Neural cell (in vitro differentiated cells): ENCODE data around the gene STARD7. TPM values are rescaled to one million over a fixed set of nuclear protein-coding genes. Genes with fewer than 3 reads are reported as not detected.

Source experiments
- H2AFZ ChIP-seq: fragments of 200-600, 300-800 bp; sonication (generic), shearing (Covaris generic); 2 replicates; pipeline ENCODE4 v1.6.0; 2014; ENCODE audit warnings: low read depth, mild to moderate bottlenecking, antibody characterized with exemption, low read length, moderate library complexity
- H3F3A ChIP-seq: fragments of 200-600 bp; shearing (Covaris generic); 2 replicates; pipeline ENCODE4 v1.6.1; 2016; ENCODE audit warnings: mild to moderate bottlenecking, moderate library complexity, mixed read lengths, antibody characterized with exemption, low read length; ENCODE audit not compliant: insufficient read depth, poor library complexity, severe bottlenecking
- H3K27ac ChIP-seq: fragments of 200-600, 300-800 bp; sonication (generic), shearing (Covaris generic); 2 replicates; pipeline ENCODE4 v1.5.1; 2014; ENCODE audit warnings: mild to moderate bottlenecking, low read length, moderate library complexity
- H3K27me3 ChIP-seq: fragments of 300-800, 200-600 bp; sonication (generic), shearing (Covaris generic); 2 replicates; pipeline ENCODE4 v1.6.0; 2014; ENCODE audit warnings: mild to moderate bottlenecking, low read depth, low read length, moderate library complexity; ENCODE audit not compliant: insufficient read depth
- H3K36me3 ChIP-seq: fragments of 300-800, 200-600 bp; sonication (generic), shearing (Covaris generic); 2 replicates; pipeline ENCODE4 v1.5.1; 2014; ENCODE audit warnings: mild to moderate bottlenecking, antibody characterized with exemption, low read length, moderate library complexity; ENCODE audit not compliant: insufficient read depth
- H3K4me2 ChIP-seq: fragments of 300-800, 200-600 bp; sonication (generic), shearing (Covaris generic); 2 replicates; pipeline ENCODE4 v1.6.0; 2014; ENCODE audit warnings: mild to moderate bottlenecking, low read length
- H3K4me3 ChIP-seq: fragments of 300-800, 200-600 bp; sonication (generic), shearing (Covaris generic); 2 replicates; pipeline ENCODE4 v1.5.1; 2014; ENCODE audit warnings: mild to moderate bottlenecking, low read length, moderate library complexity
- H3K79me2 ChIP-seq: fragments of 200-600 bp; shearing (Covaris generic); replicated peaks from 2 replicates; pipeline ENCODE4 v1.6.0; 2014; ENCODE audit warnings: mild to moderate bottlenecking, low read length, moderate library complexity; ENCODE audit not compliant: insufficient read depth
- H3K9ac ChIP-seq: fragments of 300-800, 200-600 bp; sonication (generic), shearing (Covaris generic); 2 replicates; pipeline ENCODE4 v1.6.1; 2016; ENCODE audit warnings: mild to moderate bottlenecking, low read length, mixed read lengths
- H3K9me2 ChIP-seq: fragments of 200-600 bp; shearing (Covaris generic); 2 replicates; pipeline ENCODE4 v1.6.1; 2016; ENCODE audit warnings: mild to moderate bottlenecking, low read length, mixed read lengths; ENCODE audit not compliant: insufficient read depth
- H3K9me3 ChIP-seq: fragments of 200-600, 300-800 bp; sonication (generic), shearing (Covaris generic); 2 replicates; pipeline ENCODE4 v1.6.1; 2016; ENCODE audit warnings: mild to moderate bottlenecking, mixed run types, low read length, moderate library complexity, mixed read lengths
- H4K20me1 ChIP-seq: fragments of 200-600 bp; shearing (Covaris generic); 2 replicates; pipeline ENCODE4 v1.6.1; 2016; ENCODE audit warnings: mild to moderate bottlenecking, mixed run types; ENCODE audit not compliant: insufficient read depth
- CTCF ChIP-seq: fragments of 450-650 bp; IDR thresholded peaks from 2 replicates; pipeline ENCODE4 v1.5.1; 2014; ENCODE audit warnings: antibody characterized with exemption, mild to moderate bottlenecking, moderate library complexity; ENCODE audit not compliant: poor library complexity, severe bottlenecking
- EP300 ChIP-seq: fragments of 450-650 bp; conservative IDR thresholded peaks from 2 replicates; pipeline ENCODE4 v1.6.1; 2014; ENCODE audit warnings: antibody characterized with exemption, mild to moderate bottlenecking, moderate library complexity; ENCODE audit not compliant: poor library complexity, severe bottlenecking
- EZH2 ChIP-seq: fragments of 200-600, 300-800 bp; shearing (Covaris generic), sonication (generic); IDR thresholded peaks from 2 replicates; pipeline ENCODE4 v1.6.1; 2014; ENCODE audit warnings: antibody characterized with exemption, low read length, borderline replicate concordance, mild to moderate bottlenecking; ENCODE audit not compliant: insufficient read depth, poor library complexity, severe bottlenecking
- MXI1 ChIP-seq: fragments of 450-650 bp; conservative IDR thresholded peaks from 2 replicates; pipeline ENCODE4 v1.6.1; 2014; ENCODE audit warnings: antibody characterized with exemption, mild to moderate bottlenecking; ENCODE audit not compliant: poor library complexity, severe bottlenecking
- POLR2AphosphoS5 ChIP-seq: IDR thresholded peaks from 2 replicates; pipeline ENCODE4 v1.6.1; 2012
- RAD21 ChIP-seq: fragments of 450-650 bp; conservative IDR thresholded peaks from 2 replicates; pipeline ENCODE4 v1.6.1; 2014; ENCODE audit warnings: antibody characterized with exemption, mild to moderate bottlenecking, moderate library complexity
- REST ChIP-seq: IDR thresholded peaks from 2 replicates; pipeline ENCODE4 v1.6.1; 2012; ENCODE audit warnings: borderline replicate concordance
- SMC3 ChIP-seq: fragments of 450-650 bp; conservative IDR thresholded peaks from 2 replicates; pipeline ENCODE4 v1.6.1; 2014; ENCODE audit warnings: antibody characterized with exemption, mild to moderate bottlenecking, moderate library complexity; ENCODE audit not compliant: poor library complexity
- TAF1 ChIP-seq: IDR thresholded peaks from 2 replicates; pipeline ENCODE4 v1.6.1; 2012; ENCODE audit warnings: low read depth
- polyA plus RNA-seq: library from polyadenylated mRNA; depleted of rRNA; stranded (reverse); fragments of >200 nt; gene quantifications from 2 replicates; pipeline ENCODE4 v1.2.3, GENCODE V29; 2014

Gene STARD7
- polyA plus RNA-seq, 1 donor from 2014 or later, result 155 TPM

GRCh38 chr2:96236882-96237281 is 28.3 kb upstream of the STARD7 start:
- no peak overlapping the region for H2AFZ ChIP-seq
- no peaks in the 10 kb centered on the region for H3K27me3 ChIP-seq
- H3K4me3 ChIP-seq, result no peak overlapping the region
- TF ChIP-seq MXI1 (no peak), REST (no peak), EZH2 (no peak), EP300 (no peak), TAF1 (no peak), RAD21 (no peak), POLR2AphosphoS5 (no peak), SMC3 (no peak), CTCF (no peak)
- no peak overlapping the region for H3K4me2 ChIP-seq
- no peaks in the 10 kb centered on the region for H3K9me3 ChIP-seq
- H4K20me1 ChIP-seq, result no peaks in the 10 kb centered on the region
- H3K9ac ChIP-seq, result no peak overlapping the region
- H3K36me3 ChIP-seq, result no peaks in the 10 kb centered on the region
- H3F3A ChIP-seq, result no peaks in the 10 kb centered on the region
- H3K9me2 ChIP-seq, result no peaks in the 10 kb centered on the region
- H3K79me2 ChIP-seq, result no peaks in the 10 kb centered on the region
- H3K27ac ChIP-seq, result no peak overlapping the region

- Histone ChIP-seq H3K79me2 (no peaks in the 10 kb centered on the region), H3K9me2 (no peaks in the 10 kb centered on the region), H3K4me2 (no peak overlapping the region), H2AFZ (no peak overlapping the region), H3K9ac (no peak overlapping the region), H3K4me3 (no peak overlapping the region), H4K20me1 (no peaks in the 10 kb centered on the region), H3F3A (no peaks in the 10 kb centered on the region), H3K27me3 (no peaks in the 10 kb centered on the region), H3K27ac (no peak overlapping the region), H3K36me3 (no peaks in the 10 kb centered on the region), H3K9me3 (no peaks in the 10 kb centered on the region)
- TF ChIP-seq CTCF (no peak), TAF1 (no peak), REST (no peak), SMC3 (no peak), EZH2 (no peak), EP300 (no peak), RAD21 (no peak), MXI1 (no peak)
Observed at GRCh38 chr2:96233880-96234316, 25.3 kb upstream of the STARD7 start.
